ENCODE data around the gene INTS15.
"Not testable (repeated sequence)": the region's sequence is repeated elsewhere in the genome, so short reads cannot be mapped to it uniquely, and the experiment has no call there.

The INTS15 gene

GRCh38 chr7:6565655-6566054 is 24.2 kb upstream of the INTS15 start:
- H3K9me3 ChIP-seq (ENCODE audit: control insufficient read depth, insufficient read depth, low read length) = no peaks in the 10 kb centered on the region
- H3K4me1 ChIP-seq (ENCODE audit: insufficient read depth, low read length) = no peaks in the 10 kb centered on the region
- H3K36me3 ChIP-seq (ENCODE audit: insufficient read depth, low read length) = no peaks in the 10 kb centered on the region
- H3K9ac ChIP-seq (ENCODE audit: low read depth, low read length) = no peak overlapping the region

GRCh38 chr7:6567886-6568285 is 21.9 kb upstream of the INTS15 start:
- no peaks in the 10 kb centered on the region for H3K9me3 ChIP-seq (ENCODE audit: control insufficient read depth, insufficient read depth, low read length)
- H3K9ac ChIP-seq (ENCODE audit: low read depth, low read length) = no peak overlapping the region
- H3K4me1 ChIP-seq (ENCODE audit: insufficient read depth, low read length) = no peaks in the 10 kb centered on the region; the same call in 1 of the 2 replicates
- H3K36me3 ChIP-seq (ENCODE audit: insufficient read depth, low read length) = no peaks in the 10 kb centered on the region

GRCh38 chr7:6571160-6571779 is 18.6 kb upstream of the INTS15 start:
- Histone ChIP-seq H3K4me1 (ENCODE audit: insufficient read depth, low read length) (no peaks in the 10 kb centered on the region; the same call in 1 of the 2 replicates), H3K36me3 (ENCODE audit: insufficient read depth, low read length) (no peaks in the 10 kb centered on the region), H3K9ac (ENCODE audit: low read depth, low read length) (no peak overlapping the region), H3K9me3 (ENCODE audit: control insufficient read depth, insufficient read depth, low read length) (no peaks in the 10 kb centered on the region)

- Histone ChIP-seq H3K36me3 (ENCODE audit: insufficient read depth, low read length) (no peaks in the 10 kb centered on the region), H3K9me3 (ENCODE audit: control insufficient read depth, insufficient read depth, low read length) (no peaks in the 10 kb centered on the region), H3K4me1 (ENCODE audit: insufficient read depth, low read length) (no peaks in the 10 kb centered on the region; the same call in 1 of the 2 replicates), H3K9ac (ENCODE audit: low read depth, low read length) (no peak overlapping the region)
Observed at GRCh38 chr7:6575281-6576023, 14.4 kb upstream of the INTS15 start.

- H3K9ac ChIP-seq (ENCODE audit: low read depth, low read length) = peak overlapping the region; percentile 41; the same call in 1 of the 2 replicates
- H3K4me1 ChIP-seq (ENCODE audit: insufficient read depth, low read length) = no peaks in the 10 kb centered on the region; the same call in 1 of the 2 replicates
- no peaks in the 10 kb centered on the region for H3K9me3 ChIP-seq (ENCODE audit: control insufficient read depth, insufficient read depth, low read length)
- H3K36me3 ChIP-seq (ENCODE audit: insufficient read depth, low read length) = no peaks in the 10 kb centered on the region; the same call in 1 of the 2 replicates
Observed at GRCh38 chr7:6576024-6576866, 13.6 kb upstream of the INTS15 start.

- H3K4me1 ChIP-seq (ENCODE audit: insufficient read depth, low read length) = not testable (repeated sequence)
Observed at GRCh38 chr7:6576867-6577368, 12.9 kb upstream of the INTS15 start.

GRCh38 chr7:6577369-6578113 is 12.3 kb upstream of the INTS15 start, which contains the start of gene ZDHHC4:
Gene ZDHHC4, plus strand, starts transcription at chr7:6577454. Its CDS starts 3,108 bp downstream, at chr7:6580562.
- no peaks in the 10 kb centered on the region for H3K9me3 ChIP-seq (ENCODE audit: control insufficient read depth, insufficient read depth, low read length)
- H3K36me3 ChIP-seq (ENCODE audit: insufficient read depth, low read length) = peaks cover 8% of the 10 kb centered on the region
- no peaks in the 10 kb centered on the region for H3K4me1 ChIP-seq (ENCODE audit: insufficient read depth, low read length)
- peak within 1 kb of the TSS; percentile 52 for H3K9ac ChIP-seq (ENCODE audit: low read depth, low read length)

More at GRCh38 chr7:6576867-6577368, 12.9 kb upstream of the INTS15 start:
- not testable (repeated sequence) for H3K9me3 ChIP-seq (ENCODE audit: control insufficient read depth, insufficient read depth, low read length); H3K36me3 ChIP-seq (ENCODE audit: insufficient read depth, low read length)
- peak overlapping the region; percentile 52; the same call in 1 of the 2 replicates for H3K9ac ChIP-seq (ENCODE audit: low read depth, low read length)

GRCh38 chr7:6578114-6579084 is 11.4 kb upstream of the INTS15 start:
- peaks cover 11% of the 10 kb centered on the region for H3K36me3 ChIP-seq (ENCODE audit: insufficient read depth, low read length)
- H3K9ac ChIP-seq (ENCODE audit: low read depth, low read length) = peak overlapping the region; percentile 52; the same call in 1 of the 2 replicates
- no peaks in the 10 kb centered on the region for H3K4me1 ChIP-seq (ENCODE audit: insufficient read depth, low read length)
- H3K9me3 ChIP-seq (ENCODE audit: control insufficient read depth, insufficient read depth, low read length) = no peaks in the 10 kb centered on the region

- no peaks in the 10 kb centered on the region for H3K4me1 ChIP-seq (ENCODE audit: insufficient read depth, low read length)
- no peak overlapping the region for H3K9ac ChIP-seq (ENCODE audit: low read depth, low read length)
- H3K9me3 ChIP-seq (ENCODE audit: control insufficient read depth, insufficient read depth, low read length) = no peaks in the 10 kb centered on the region
- peaks cover 13% of the 10 kb centered on the region for H3K36me3 ChIP-seq (ENCODE audit: insufficient read depth, low read length)
Observed at GRCh38 chr7:6579446-6579845, 10.4 kb upstream of the INTS15 start.

- H3K36me3 ChIP-seq (ENCODE audit: insufficient read depth, low read length) = peaks cover 19% of the 10 kb centered on the region
- H3K9ac ChIP-seq (ENCODE audit: low read depth, low read length); H3K4me1 ChIP-seq (ENCODE audit: insufficient read depth, low read length); H3K9me3 ChIP-seq (ENCODE audit: control insufficient read depth, insufficient read depth, low read length): not testable (repeated sequence)
Observed at GRCh38 chr7:6585746-6586432, 3.9 kb upstream of the INTS15 start.

- H3K36me3 ChIP-seq (ENCODE audit: insufficient read depth, low read length) = peaks cover 7% of the 10 kb centered on the region
- no peak overlapping the region for H3K9ac ChIP-seq (ENCODE audit: low read depth, low read length)
- H3K4me1 ChIP-seq (ENCODE audit: insufficient read depth, low read length) = no peaks in the 10 kb centered on the region
- H3K9me3 ChIP-seq (ENCODE audit: control insufficient read depth, insufficient read depth, low read length) = no peaks in the 10 kb centered on the region
Observed at GRCh38 chr7:6588566-6588965, 1.3 kb upstream of the INTS15 start.

- H3K36me3 ChIP-seq (ENCODE audit: insufficient read depth, low read length) = peaks cover 7% of the 10 kb centered on the region
- H3K4me1 ChIP-seq (ENCODE audit: insufficient read depth, low read length) = no peaks in the 10 kb centered on the region
- no peaks in the 10 kb centered on the region for H3K9me3 ChIP-seq (ENCODE audit: control insufficient read depth, insufficient read depth, low read length)
- H3K9ac ChIP-seq (ENCODE audit: low read depth, low read length) = peak overlapping the region; percentile 24
Observed at GRCh38 chr7:6589151-6589828, 531 bp upstream of the INTS15 start.

Data from ES-I3 (cell line).